ENCODE results near the gene NFIX. TPM values are rescaled to one million over a fixed set of nuclear protein-coding genes. Genes with fewer than 3 reads are reported as not detected.

The NFIX gene
- total and polyA plus RNA-seq, 7 donors = 10.6 to 104 (median 44.1) TPM

- peaks cover 5 to 32% (median 20%) of the 10 kb centered on the region in 4 donors for H3K36me3 ChIP-seq
- no peak for DNase-seq
- peak overlapping the region; percentile 31 to 97 (median 95) for H3K27ac ChIP-seq
- no peaks in the 10 kb centered on the region for H3K9me3 ChIP-seq
- peaks cover 0 to 94% (median 80%) of the 10 kb centered on the region in 4 donors for H3K4me1 ChIP-seq
- intact Hi-C loops (cut with DNase I) = no loop called here
- no peaks in the 10 kb centered on the region for H3K27me3 ChIP-seq
- no peak for TF ChIP-seq POLR2AphosphoS5 (IDR thresholded peaks at IDR 0.05)
- no peak for TF ChIP-seq POLR2A (IDR thresholded peaks at IDR 0.05)
- no peak for TF ChIP-seq EP300 (IDR thresholded peaks at IDR 0.05)
- no peak for TF ChIP-seq CTCF (IDR thresholded peaks at IDR 0.05)
- WGBS, 2 donors = 87 to 88% methylated on average over 9 of the region's 9 CpGs
- no peak overlapping the region for H3K4me3 ChIP-seq
These were observed 77.1 kb downstream of the NFIX start for GRCh38 chr19:13072188-13072908.

GRCh38 chr19:13073263-13073662 lies 78.0 kb downstream of the NFIX start:
- Histone ChIP-seq H3K27ac (peak overlapping the region in 3 of 4 donors; percentile 95 to 97 (median 95)), H3K4me1 (peaks cover 0 to 94% (median 80%) of the 10 kb centered on the region in 4 donors), H3K36me3 (peaks cover 5 to 32% (median 20%) of the 10 kb centered on the region in 4 donors), H3K4me3 (no peak overlapping the region), H3K9me3 (no peaks in the 10 kb centered on the region), H3K27me3 (no peaks in the 10 kb centered on the region)
- intact Hi-C loops (cut with DNase I) = no loop called here
- WGBS, 2 donors = 88 to 93% methylated on average over 5 of the region's 5 CpGs
- TF ChIP-seq EP300 (IDR thresholded peaks at IDR 0.05) (no peak), POLR2AphosphoS5 (IDR thresholded peaks at IDR 0.05) (no peak), CTCF (IDR thresholded peaks at IDR 0.05) (no peak), POLR2A (IDR thresholded peaks at IDR 0.05) (no peak)
- DNase-seq = no peak

- H3K27ac ChIP-seq = peak overlapping the region; percentile 11 to 97 (median 95)
- H3K4me3 ChIP-seq = no peak overlapping the region
- H3K9me3 ChIP-seq = no peaks in the 10 kb centered on the region
- H3K27me3 ChIP-seq = no peaks in the 10 kb centered on the region
- TF ChIP-seq CTCF (IDR thresholded peaks at IDR 0.05) (no peak), POLR2AphosphoS5 (IDR thresholded peaks at IDR 0.05) (no peak), POLR2A (IDR thresholded peaks at IDR 0.05) (no peak), EP300 (IDR thresholded peaks at IDR 0.05) (no peak)
- WGBS, 2 donors = 83 to 86% methylated on average over 4 of the region's 4 CpGs
- H3K36me3 ChIP-seq = peaks cover 5 to 32% (median 20%) of the 10 kb centered on the region in 4 donors
- intact Hi-C loops (cut with DNase I) = no loop called here
- H3K4me1 ChIP-seq = peaks cover 0 to 94% (median 80%) of the 10 kb centered on the region in 4 donors
- no peak for DNase-seq
These were observed 79.1 kb downstream of the NFIX start for GRCh38 chr19:13074378-13074777.

- TF ChIP-seq POLR2AphosphoS5 (IDR thresholded peaks at IDR 0.05) = no peak
- TF ChIP-seq EP300 (IDR thresholded peaks at IDR 0.05) = no peak
- no peak for TF ChIP-seq POLR2A (IDR thresholded peaks at IDR 0.05)
- no peak for TF ChIP-seq CTCF (IDR thresholded peaks at IDR 0.05)
- H3K27ac ChIP-seq = peak overlapping the region; percentile 54 to 97 (median 87)
- no peaks in the 10 kb centered on the region for H3K9me3 ChIP-seq
- 57 to 78% methylated on average over 8 of the region's 8 CpGs for WGBS, 2 donors
- peaks cover 5 to 42% (median 20%) of the 10 kb centered on the region in 4 donors for H3K36me3 ChIP-seq
- H3K4me3 ChIP-seq = no peak overlapping the region
- no peaks in the 10 kb centered on the region for H3K27me3 ChIP-seq
- DNase-seq = no peak
- intact Hi-C loops (cut with DNase I) = loop anchor here (5.0 kb wide), 1 partner anchor 79 kb away; the partner anchor contains the start of gene NFIX
- H3K4me1 ChIP-seq = peaks cover 0 to 91% (median 71%) of the 10 kb centered on the region in 4 donors
These were observed 81.0 kb downstream of the NFIX start for GRCh38 chr19:13076320-13076719.

Measured in sigmoid colon (tissue), 7 donors.